ENCODE measurements around the gene RPS21. TPM values are rescaled to one million over a fixed set of nuclear protein-coding genes. Genes with fewer than 3 reads are reported as not detected.

Gene RPS21
- total and polyA plus RNA-seq, 2 of the 13 experiments (the other 11 are each of a cell fraction or from before 2014, with no cell fraction given) = 2,647 to 11,063 TPM

GRCh38 chr20:62407221-62407992, 20.5 kb downstream of the RPS21 start, which contains the start of gene CABLES2 (continued):
- TF ChIP-seq IKZF5 (CRISPR knock-in tag; IDR thresholded peaks at IDR 0.05) (peak; percentile 78; the same call in 1 of the 2 replicates), HES4 (CRISPR knock-in tag; IDR thresholded peaks at IDR 0.05; ENCODE audit: borderline replicate concordance) (peak; percentile 69; the same call in 1 of the 2 replicates), ZZZ3 (CRISPR knock-in tag; IDR thresholded peaks at IDR 0.05; ENCODE audit: borderline replicate concordance) (0 out of 2 replicates have a peak, but pooled peaks have one; percentile 76), GABPA (IDR thresholded peaks at IDR 0.05; ENCODE audit: low read depth, low read length) (no peak), GABPA (CRISPR knock-in tag; IDR thresholded peaks at IDR 0.05; ENCODE audit: low read depth) (peak; percentile 56; the same call in 1 of the 2 replicates), ZIK1 (CRISPR knock-in tag; IDR thresholded peaks at IDR 0.05; ENCODE audit: borderline replicate concordance, low read depth) (peak; percentile 84), MAFF (IDR thresholded peaks at IDR 0.05; ENCODE audit: low read depth, low read length) (no peak), KMT2B (CRISPR knock-in tag; IDR thresholded peaks at IDR 0.05) (peak; percentile 50; the same call in 1 of the 2 replicates), MAFG (CRISPR knock-in tag; IDR thresholded peaks at IDR 0.05) (peak; percentile 61; the same call in 1 of the 2 replicates), HOMEZ (CRISPR knock-in tag; IDR thresholded peaks at IDR 0.05; ENCODE audit: low read depth) (0 out of 2 replicates have a peak, but pooled peaks have one; percentile 36), MLLT10 (CRISPR knock-in tag; IDR thresholded peaks at IDR 0.05) (peak; percentile 51; the same call in 1 of the 2 replicates), IRX3 (CRISPR knock-in tag; IDR thresholded peaks at IDR 0.05; ENCODE audit: borderline replicate concordance, low read depth) (peak; percentile 92; the same call in 1 of the 2 replicates), ZNF629 (CRISPR knock-in tag; conservative IDR thresholded peaks at IDR 0.05) (peak; percentile 69), ZNF749 (CRISPR knock-in tag; IDR thresholded peaks at IDR 0.05; ENCODE audit: borderline replicate concordance) (no peak), TRAFD1 (CRISPR knock-in tag; IDR thresholded peaks at IDR 0.05; ENCODE audit: borderline replicate concordance) (no peak), NR3C1 (CRISPR knock-in tag; IDR thresholded peaks at IDR 0.05) (0 out of 2 replicates have a peak, but pooled peaks have one; percentile 11), PLSCR1 (CRISPR knock-in tag; IDR thresholded peaks at IDR 0.05; ENCODE audit: borderline replicate concordance) (no peak), ZBTB1 (CRISPR knock-in tag; IDR thresholded peaks at IDR 0.05; ENCODE audit: borderline replicate concordance) (no peak), SMAD9 (CRISPR knock-in tag; IDR thresholded peaks at IDR 0.05) (no peak), GZF1 (CRISPR knock-in tag; IDR thresholded peaks at IDR 0.05) (no peak), HDAC6 (IDR thresholded peaks at IDR 0.05; ENCODE audit: low read depth, low read length) (no peak), GLI4 (CRISPR knock-in tag; IDR thresholded peaks at IDR 0.05; ENCODE audit: borderline replicate concordance) (peak; percentile 84; the same call in 1 of the 2 replicates), SMARCC2 (IDR thresholded peaks at IDR 0.05) (no peak), TCF7L2 (IDR thresholded peaks at IDR 0.05; ENCODE audit: low read depth, low read length) (no peak), NFIB (CRISPR knock-in tag; IDR thresholded peaks at IDR 0.05; ENCODE audit: borderline replicate concordance) (no peak)

Measured in HepG2 (cell line).